GM10847 (cell line): ENCODE measurements around the gene FARP1.

Experiments used
- POLR2A ChIP-seq: IDR thresholded peaks from 2 replicates; pipeline ENCODE4 v1.6.1; 2011; ENCODE audit not compliant: insufficient read length; ENCODE audit errors: extremely low read depth

The FARP1 gene

GRCh38 chr13:98240135-98240534 is 97.2 kb downstream of the FARP1 start:
- no peak for TF ChIP-seq POLR2A

GRCh38 chr13:98240974-98241373 is 98.1 kb downstream of the FARP1 start:
- no peak for TF ChIP-seq POLR2A

GRCh38 chr13:98241976-98242375 is 99.1 kb downstream of the FARP1 start:
- TF ChIP-seq POLR2A: no peak

DNA sequence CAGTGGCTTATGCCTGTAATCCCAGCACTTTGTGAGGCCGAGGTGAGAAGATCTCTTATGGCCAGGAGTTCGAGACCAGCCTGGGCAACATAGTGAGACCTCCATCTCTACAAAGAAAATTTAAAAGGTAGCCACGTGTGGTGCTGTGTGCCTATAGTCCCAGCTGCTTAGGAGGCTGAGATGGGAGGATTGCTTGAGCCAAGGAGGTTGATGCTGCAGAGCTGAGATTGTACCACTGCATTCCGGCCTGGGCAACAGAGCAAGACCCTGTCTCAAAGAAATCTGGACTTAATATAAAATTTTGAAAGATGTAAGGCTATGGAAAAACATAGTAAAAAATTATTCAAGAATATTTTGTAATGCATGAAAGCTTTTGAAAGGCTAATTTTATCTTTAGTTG is 99.5 kb downstream of the FARP1 start:
- no peak for TF ChIP-seq POLR2A

DNA sequence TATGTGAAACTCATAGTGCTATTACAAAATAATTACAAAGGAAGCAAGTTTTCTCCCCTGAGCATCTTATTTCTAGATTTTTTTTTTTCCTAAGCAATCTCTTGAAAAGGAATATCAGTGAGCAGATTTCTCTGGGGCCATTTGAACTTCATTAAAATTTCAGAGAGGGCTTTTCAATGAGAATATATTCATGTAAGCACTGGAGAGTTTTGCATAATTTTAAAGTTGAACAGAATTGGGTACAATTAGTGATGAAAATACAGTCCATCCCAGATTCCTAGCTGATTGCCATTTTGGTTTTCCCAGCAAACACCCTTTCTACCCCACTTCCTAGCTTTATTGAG is 101.0 kb downstream of the FARP1 start:
- no peak for TF ChIP-seq POLR2A

DNA sequence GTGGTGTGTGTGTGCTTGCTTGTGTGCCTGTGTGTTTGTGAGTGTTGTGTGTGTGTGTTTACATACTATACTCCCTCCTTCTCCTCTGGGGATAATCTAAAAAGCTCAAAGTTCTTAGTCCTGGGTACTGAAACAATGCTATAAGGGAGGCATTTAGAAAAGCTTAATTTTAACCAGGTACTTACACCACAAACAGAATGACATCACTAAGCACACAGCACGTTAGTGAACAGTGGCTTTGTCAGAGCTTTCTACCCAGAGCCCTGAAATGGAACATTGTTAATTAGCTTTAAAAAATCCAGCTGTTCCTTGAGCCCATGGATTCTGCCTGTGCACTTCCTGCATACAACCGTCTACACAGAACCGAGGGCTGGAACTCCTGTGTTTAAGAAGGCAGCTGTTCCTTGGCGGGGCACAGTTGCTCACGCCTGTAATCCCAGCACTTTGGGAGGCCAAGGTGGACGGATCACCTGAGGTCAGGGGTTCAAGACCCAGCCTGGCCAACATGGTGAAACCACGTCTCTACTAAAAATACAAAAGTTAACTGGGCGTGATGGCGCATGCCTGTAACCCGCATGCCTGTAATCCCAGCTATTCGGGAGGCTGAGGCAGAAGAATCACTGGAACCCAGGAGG is 103.8 kb downstream of the FARP1 start:
- no peak for TF ChIP-seq POLR2A

GRCh38 chr13:98251708-98252107 is 108.8 kb downstream of the FARP1 start:
- no peak for TF ChIP-seq POLR2A

- no peak for TF ChIP-seq POLR2A
Observed at GRCh38 chr13:98252931-98253470, 110.1 kb downstream of the FARP1 start.

DNA sequence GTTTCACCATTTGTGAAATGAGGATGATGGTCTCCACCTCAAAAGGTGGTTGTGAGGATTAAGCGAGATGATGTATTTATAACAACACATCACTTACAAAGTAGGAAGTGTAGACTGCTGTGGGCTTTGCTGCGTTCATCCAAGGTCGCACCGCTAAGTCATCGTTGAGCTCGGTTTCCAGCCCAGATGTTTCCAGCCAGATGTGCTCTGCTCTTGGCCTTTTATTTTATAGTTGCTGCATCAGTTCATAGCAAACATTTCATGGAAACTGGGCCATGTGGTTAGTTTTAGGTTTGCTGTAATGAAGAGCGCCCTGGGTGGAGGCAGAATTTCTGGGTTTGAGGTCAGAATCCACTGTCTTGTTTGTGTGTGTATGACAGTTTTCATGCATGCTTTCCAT is 110.6 kb downstream of the FARP1 start:
- no peak for TF ChIP-seq POLR2A

- no peak for TF ChIP-seq POLR2A
Observed at GRCh38 chr13:98254513-98254912, 111.6 kb downstream of the FARP1 start.

GRCh38 chr13:98258226-98258625 is 115.3 kb downstream of the FARP1 start:
- no peak for TF ChIP-seq POLR2A

GRCh38 chr13:98260357-98261164 is 117.7 kb downstream of the FARP1 start:
- no peak for TF ChIP-seq POLR2A

- no peak for TF ChIP-seq POLR2A
Observed at GRCh38 chr13:98261165-98261702, 118.3 kb downstream of the FARP1 start.

GRCh38 chr13:98262292-98262691 is 119.4 kb downstream of the FARP1 start:
- no peak for TF ChIP-seq POLR2A

GRCh38 chr13:98263841-98264240 is 120.9 kb downstream of the FARP1 start:
- no peak for TF ChIP-seq POLR2A

DNA sequence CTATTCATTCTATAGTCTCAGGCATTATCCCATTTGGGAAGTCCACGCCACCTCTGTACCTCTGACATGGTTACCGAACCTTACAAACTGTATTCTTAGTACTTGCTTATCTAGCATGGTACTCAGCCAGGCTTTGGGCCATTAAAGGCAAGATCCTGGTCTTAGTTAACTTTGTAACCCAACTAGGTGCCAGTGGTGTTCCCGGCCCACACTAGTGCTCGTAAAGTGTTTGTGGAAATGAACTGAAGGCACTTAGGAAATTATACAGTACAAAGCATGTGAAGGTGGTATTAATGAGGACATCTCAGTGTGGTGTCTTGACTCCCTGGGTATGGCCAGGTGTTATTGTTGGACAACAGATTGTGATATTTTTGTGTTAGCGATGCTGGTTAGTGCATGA is 122.0 kb downstream of the FARP1 start:
- no peak for TF ChIP-seq POLR2A
